ENCODE data around the gene KCTD2.

KCTD2 gene

DNA sequence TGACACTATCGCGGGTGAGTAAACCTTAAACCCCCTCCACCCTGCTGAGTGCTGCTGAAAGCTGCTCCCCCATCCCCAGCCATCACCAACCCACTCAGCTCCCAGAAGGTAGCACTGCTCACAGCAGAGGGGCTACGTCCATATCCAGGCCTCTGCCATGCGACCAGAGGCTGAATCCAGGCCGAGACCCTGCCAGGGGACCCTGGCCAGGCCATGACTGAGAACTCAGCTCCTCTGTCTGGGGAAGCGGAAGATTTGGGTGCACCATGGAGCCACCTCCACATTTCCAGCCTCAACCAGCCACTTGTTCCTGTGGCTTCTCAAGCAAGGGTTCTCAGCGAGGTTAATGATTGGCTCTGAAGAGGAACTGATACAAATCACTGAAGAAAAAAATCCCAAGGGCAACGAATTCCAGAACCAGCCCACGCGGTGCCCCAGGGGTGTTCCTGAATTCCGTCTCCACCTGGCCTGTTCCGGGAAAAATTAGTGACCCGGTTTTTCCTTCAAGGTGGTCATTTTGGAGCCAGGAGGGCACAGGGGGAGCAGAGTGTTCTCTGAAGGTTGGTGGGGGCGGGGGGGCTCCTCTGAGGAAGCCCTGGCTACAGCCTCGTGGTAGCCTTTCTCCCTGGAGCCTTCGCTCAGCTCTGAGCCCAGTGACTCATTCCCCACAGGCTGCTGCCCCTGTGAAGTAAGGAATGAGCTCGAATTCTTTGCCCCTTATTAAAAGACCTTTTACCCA lies 31.4 kb downstream of the KCTD2 start:
- no peak for DNase-seq

DNA sequence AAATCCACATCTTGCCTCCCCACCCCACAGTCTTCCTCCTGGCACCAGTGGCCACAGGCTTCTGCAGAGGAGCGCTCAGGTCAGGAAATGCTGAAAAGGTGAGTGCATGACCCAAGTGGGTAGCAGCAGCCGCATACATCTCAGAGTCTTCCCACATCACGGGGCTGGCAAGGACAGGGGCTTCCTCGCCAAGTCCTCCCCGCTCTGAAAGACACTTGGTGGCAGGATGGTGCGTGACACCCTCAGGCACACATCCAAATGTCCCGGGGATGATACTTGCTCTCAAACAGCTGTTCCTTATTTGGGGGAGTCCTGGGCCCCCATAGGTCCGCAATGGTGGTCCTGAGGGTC lies 32.0 kb downstream of the KCTD2 start:
- no peak for DNase-seq

DNA sequence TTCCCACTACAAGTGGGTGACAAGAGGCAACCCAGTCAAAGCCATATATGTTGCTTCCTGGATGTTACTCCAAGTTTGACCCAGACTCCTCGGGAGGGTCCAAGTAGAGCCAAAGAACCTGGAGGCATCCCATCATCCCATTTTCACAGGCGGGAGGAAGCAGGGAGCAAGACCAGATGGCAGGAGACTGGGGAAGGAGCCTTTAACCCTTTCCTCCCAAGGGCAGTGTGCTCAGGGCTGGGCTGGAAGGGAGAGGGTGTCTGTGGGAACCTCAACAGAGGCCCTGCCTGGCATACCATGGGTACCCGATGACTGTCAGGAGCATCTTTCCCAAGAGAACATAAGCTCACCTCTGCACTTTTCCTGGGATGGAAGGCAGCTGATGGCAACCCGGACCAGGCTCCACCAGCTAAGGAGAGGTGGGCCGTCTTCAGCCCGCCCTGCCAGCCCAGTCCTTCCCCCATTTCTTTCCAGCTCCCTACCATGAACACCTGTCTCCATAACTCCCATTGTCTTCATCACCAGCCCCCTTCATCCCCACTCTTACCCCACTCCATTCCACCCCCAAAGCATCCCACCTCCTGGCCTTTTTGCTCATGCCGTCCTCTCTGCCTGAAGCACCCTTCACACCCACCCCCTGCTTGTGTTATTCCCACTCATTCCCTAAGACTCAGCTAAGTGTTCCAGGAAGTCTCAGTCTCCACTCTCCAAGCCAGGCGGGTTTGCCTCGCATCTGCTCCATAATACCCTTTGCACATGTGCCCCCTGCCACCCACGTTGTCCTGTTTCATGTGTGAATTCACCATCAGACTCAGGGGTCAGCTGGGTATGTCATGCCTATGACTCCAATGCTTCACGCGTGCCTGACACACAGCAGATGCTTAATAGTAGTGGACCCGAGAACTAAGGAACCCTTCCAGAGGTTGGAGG lies 34.9 kb downstream of the KCTD2 start:
- no peak for DNase-seq

DNA sequence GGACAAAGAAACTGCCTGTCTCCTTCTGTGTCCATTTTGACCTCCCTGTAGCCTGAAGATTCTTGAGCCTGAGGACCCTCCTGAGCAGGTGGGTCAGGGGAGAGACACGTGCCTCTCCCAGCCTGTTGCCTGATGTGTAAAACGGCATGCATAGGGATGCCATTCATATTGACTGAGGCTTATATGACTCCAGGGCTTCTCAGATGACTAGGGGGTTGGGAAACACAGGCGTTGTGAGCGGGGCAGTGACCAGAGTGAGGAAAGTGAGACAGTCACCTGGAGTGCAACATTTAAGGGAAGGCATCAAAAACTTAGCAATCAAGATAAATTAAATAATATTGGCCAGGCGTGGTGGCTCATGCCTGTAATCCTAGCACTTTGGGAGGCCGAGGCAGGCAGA lies 35.7 kb downstream of the KCTD2 start:
- no peak for DNase-seq

DNA sequence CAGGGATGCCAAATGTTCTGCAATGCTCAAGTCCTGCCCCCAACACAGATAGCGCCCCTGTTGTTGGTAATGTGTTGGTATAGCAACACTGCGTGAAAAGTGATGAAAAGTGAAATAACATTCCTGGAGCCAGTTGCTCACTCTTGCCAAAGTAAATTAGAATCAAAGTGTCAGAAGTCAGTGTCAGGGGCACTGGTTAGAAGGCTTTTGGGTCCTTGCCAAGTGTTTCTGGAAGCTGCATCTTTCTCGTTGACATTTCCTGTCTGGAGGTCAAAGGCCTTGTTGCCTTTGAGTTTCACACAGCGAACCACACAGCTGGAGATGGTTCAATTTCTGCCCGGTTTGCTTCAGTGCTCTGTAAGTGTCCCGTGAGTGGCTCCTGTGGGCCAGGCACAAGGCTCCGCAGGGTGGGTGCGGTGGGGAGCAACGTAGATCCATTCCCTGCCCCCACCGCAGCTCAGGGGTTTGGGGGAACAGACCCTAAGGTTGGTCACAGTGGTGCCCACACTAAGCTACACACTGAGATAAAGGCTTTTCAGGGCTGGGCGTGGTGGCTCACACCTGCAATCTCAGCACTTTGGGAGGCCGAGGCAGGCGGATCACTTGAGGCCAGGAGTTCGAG lies 37.1 kb downstream of the KCTD2 start:
- DNase-seq = no peak

DNA sequence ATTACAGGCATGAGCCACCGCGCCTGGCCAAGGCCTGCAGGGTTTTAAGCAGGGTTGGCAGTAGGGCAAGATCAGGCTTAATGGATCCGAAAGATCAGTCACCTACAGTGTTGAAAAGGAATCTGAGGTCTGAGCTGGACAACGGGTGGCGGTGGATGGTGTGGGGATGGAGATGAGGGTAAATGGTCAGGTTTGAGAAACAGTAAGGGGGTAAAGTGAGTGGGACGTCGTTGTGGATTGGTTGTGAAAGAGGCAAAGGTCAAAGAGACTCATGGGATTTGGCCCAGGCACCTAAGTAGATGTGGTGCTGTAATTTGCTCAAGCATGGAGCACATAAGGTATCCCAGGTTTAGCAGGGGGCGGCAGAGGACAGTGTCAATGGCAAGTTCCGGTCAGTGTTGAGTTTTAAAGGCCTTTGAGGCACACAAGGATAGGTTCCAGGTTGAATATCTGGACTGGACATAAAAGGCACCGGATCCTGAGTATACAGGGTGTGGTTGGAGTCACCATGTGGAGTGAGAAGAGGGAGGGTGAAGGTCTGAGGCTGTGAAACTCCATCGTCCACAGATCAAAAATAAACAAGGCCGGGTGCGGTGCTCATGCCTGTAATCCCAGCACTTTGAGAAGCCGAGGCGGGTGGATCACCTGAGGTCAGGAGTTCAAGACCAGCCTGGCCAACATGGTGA lies 39.6 kb downstream of the KCTD2 start:
- DNase-seq = no peak

DNA sequence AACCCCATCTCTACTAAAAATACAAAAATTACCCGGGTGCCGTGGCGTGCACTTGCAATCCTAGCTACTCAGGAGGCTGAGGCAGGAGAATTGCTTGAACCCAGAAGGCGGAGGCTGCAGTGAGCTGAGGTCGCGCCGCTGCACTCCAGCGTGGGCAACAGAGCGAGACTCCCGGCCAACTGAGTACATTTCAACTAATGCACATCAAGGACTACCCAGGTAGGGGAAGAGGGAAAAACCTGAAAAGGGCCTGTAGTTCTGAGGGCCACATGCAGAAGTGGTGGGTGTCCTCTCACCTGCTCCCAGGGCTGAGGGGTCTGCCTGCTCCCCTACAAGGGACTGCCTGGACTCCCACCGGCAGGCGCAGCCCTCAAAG lies 40.1 kb downstream of the KCTD2 start:
- DNase-seq = no peak

DNA sequence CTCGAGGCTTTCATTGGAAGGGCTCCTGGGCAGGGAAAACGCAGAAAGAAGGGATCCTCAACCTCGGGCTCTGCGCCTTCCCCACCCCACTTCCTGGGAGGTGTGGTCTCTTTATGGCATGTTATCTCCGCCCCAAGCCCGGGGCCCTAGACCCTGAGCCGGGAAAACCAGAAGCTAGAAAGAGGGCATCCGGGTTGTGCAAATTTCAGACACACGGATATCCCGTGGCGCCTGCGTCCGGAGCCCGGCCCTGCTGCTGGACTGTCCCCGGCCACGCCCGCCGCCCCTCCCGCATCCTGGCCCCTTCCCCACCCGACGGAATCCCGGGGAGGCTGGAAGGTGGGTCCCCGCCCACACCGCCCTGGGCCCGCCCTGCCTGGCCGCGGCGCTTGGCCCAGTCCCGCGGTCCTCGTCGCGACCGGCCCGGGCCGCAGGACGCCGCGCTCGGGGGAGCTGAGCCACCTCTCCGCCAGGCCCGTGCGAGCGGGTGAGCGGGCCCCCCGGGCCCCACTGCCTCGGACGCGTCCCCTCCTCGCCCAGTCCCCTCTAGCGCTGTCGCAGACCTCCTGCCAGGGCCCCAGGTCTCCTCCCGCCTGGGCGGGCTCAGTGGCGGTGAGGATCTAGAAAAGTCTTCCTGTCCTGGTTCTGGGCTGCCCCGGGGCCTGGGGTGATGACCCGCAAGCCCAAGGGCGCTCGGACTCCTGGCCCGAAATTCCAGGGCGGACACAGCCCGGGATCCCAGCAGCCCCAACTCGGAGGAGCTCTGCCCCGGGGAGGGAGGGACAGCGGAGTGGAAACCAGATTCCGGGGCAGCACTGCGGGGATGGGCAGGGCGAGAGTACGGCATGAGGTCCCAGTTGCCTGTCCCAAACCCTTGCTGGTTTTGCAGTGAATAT lies 40.8 kb downstream of the KCTD2 start, which contains the start of gene SLC16A5:
Gene SLC16A5, plus strand, starts transcription at position 397 of the 896 bp plus-strand sequence. CDS start 5,683 bp downstream, outside the sequence.
- peak; percentile 85 for DNase-seq

DNA sequence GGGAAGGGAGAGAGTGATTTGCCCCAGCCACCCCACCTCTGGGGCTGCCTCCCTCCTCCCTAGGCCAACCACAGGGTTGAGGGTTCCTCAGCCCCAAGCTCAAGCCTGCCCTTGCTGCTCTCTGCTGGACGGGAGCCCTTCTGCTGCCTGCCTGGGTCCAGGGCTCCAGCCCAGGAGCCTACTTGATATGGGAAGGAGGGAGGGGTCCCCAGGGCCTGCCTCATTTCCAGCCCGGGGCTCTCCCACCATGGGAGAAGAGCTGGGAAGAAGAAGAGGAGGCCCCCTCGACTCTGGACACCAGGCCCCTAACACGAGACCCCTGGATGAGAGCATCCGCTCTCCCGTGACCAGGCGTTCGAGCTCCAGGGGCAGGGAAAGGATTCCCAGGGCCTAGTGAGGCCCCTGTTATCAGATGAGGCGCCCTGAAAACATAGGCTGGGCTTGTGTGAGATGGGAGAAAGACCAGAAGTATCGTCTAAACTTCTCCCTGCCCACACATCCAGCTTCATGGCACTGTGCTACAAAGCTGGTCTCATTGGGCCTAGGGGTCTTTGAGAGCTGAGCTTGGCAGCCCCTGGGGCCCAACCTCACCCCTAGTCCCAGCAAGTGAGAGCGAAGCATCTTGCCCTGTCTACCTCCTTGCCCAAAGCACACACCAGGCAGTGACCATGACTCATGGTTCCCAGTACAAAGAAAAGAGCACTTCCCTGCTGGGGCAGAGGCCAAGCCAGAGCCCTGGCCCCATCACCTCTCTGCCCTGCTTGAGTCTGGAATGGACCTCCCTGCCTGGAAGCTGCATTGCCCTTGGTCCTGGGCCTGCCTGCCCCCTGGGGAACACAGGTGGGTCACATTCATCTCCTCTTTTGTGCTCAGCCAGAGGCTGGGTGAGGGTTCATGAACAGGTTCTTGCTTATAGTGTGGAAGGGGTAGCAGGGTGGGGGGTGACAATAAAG lies 41.7 kb downstream of the KCTD2 start:
- no peak for DNase-seq

DNA sequence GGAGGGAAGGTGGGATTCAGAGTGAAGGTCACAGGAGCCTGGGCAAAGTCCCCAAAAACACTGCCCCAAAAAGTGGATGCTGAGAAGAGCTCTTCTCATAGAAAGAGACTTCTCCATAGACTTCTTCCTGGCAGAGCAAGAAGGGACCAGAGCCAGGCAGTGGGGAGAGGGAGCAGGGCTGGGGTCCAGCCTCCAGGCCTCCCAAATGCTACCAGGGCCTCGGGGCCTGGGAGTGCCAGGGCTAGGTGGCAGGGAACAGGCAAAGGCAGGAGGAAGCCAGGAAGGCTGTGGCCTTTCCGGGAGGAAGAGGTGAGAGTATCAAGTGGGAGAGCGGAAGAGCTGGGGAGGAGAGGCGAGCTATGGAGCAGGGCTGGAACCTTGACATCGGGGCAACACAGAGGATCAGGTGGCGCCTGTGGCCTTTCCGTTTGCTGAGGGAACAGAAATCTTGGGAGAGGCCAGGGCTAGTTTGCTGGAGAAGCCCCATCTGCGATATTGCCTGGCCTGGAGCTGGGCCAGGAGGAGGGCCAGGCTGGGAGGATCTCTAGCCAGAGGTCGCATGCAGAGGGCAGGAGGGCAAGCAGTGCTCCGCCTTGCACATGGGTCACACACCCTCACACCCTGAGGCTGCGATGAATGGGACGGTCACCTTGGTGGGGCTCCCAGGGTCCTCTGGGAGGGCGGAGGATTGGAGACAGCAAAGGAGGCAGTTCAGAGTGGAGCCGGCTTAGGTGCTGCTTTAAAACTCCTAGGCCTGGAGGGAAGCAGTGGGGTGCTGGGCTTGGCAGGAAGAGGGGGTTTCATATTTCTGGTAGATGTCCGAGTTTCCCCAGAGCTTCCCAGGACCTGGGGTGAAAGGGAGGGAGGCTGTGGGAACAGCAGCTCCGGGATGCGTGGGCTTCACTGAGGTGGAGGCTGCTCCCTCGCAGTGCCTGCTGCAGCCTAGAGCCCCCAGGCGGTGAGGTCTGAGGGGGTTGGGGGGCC lies 44.1 kb downstream of the KCTD2 start:
- DNase-seq = peak; percentile 52

DNA sequence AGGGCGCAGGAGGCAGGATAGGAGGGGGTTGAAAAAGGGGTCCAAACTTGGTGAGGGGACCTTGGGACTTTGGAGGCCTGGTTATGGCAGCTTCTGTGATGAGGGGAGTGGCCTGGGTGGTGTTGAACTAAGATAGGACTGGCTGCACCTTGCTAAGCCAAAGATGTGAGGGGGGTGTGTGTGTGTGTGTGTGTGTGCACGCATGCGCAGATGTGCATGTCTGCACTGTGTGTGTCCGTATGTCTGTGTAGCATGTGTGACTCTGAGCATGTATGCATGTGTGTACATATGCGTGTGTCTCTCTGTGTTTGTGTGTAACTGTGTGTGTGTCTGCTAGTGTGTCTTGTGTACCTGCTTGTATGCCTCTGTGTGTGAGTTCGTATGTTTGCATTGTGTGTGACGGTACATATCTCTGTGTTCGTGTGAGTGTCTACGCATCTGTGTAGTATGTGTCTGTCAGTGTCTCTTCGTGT lies 44.9 kb downstream of the KCTD2 start:
- DNase-seq = peak; percentile 65

DNA sequence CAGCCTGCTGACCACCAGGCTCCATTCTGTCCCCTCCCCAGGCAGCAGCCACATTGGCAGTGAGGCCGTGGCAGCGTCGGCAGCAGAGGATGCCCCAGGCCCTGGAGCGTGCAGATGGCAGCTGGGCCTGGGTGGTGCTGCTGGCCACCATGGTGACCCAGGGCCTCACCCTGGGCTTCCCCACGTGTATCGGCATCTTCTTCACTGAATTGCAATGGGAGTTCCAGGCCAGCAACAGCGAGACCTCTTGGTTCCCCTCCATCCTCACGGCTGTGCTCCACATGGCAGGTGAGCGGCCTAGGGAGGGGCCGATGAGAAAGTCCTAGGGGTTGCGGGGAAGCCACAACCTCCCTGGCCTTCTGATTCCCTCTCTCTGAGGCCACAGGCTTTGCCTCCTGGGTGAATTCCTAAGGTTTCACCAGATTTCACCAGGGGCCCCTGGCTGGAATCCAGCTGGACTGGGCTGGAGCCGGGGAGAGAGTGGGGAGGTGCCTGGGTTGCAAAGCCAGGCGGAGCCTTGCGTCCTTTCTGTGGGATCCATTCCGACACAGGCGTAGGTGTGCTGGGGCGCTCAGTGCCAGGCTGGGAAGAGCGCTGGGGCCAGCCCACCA lies 46.6 kb downstream of the KCTD2 start:
- no peak for DNase-seq

DNA sequence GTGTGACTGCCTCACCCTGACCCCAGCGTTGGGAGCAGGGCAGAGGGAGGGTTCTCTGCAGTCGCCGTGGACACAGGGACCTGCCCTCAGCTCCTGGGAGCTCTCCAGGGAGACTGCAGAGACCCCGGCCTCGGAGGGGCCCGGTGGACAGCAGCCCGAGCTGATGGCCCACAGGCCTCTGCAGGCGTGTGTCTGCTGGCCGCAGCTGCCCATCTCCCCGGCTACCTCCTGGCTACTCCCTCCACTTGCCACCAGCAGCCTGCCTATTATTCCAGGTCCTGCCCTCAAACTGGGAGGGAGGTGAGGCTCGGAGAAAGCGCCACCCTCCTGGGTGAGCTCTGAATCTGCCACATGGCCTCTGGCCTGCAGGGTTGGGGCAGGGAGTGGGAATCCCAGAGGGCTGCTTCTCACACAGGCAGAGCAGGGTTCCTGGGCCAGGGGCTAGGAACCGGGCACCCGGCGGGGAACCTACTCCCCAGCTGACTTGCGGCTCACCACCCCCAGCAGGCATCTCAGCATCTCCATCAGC lies 47.9 kb downstream of the KCTD2 start:
- no peak for DNase-seq

DNA sequence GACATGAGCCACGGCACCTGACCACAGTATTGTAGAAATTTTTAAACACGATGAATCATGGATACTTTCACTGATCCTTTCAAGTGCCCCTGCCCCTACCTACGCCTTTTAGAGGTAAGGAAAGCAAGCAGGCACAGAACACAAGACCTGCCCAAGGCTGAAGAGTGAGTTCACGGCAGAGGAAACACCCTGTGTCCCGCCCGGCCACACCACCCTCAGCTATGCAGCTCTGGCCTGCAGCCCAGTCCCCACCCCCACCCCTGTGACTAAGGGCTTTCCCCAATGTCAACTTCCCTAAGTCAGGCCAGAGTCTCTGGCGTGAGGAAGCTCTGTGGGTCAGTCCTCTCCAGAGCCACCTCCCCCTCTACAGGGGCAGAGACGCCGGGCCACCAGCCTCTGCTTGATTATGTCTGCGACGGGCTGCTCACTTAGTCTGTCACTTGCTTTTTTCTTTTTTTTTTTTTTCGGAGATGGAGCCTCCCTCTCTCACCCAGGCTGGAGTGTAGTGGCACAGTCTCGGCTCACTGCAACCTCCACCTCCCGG lies 49.1 kb downstream of the KCTD2 start:
- peak; percentile 96 for DNase-seq

DNA sequence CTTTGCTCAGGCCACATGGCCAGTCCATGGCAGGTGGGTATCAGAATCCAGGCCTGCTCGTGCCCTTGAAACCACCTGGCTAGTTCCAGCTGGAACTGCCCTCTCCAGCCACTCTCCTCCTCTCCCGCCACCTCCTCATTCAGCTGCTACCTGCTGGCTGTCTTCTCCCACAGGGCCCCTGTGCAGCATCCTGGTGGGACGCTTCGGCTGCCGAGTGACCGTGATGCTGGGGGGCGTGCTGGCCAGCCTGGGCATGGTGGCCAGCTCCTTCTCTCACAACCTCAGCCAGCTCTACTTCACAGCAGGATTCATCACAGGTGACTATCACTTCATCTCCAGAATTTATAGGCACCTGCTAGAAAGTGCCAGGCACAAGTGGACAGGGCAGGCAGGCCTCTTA lies 50.8 kb downstream of the KCTD2 start:
- DNase-seq = no peak

DNA sequence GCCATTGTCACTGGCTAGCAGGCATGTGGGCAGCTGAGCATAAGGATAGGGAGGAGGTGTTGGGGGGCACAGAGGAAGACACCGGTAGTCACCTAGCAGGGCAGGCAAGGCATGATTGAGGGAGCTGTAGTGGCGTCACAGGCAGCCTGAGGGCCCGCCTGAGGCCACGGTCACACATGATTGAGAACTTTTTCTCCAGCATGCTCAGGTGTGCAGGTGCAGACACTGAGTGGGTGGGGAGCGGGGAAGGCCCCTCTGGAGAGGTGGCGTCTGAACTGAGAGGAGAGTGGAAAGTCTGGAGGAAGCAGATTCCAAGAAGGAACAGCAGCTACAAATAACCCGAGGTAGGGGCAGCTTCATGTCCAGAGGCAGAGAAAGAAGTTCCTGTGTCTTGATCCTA lies 51.8 kb downstream of the KCTD2 start:
- DNase-seq = no peak

DNA sequence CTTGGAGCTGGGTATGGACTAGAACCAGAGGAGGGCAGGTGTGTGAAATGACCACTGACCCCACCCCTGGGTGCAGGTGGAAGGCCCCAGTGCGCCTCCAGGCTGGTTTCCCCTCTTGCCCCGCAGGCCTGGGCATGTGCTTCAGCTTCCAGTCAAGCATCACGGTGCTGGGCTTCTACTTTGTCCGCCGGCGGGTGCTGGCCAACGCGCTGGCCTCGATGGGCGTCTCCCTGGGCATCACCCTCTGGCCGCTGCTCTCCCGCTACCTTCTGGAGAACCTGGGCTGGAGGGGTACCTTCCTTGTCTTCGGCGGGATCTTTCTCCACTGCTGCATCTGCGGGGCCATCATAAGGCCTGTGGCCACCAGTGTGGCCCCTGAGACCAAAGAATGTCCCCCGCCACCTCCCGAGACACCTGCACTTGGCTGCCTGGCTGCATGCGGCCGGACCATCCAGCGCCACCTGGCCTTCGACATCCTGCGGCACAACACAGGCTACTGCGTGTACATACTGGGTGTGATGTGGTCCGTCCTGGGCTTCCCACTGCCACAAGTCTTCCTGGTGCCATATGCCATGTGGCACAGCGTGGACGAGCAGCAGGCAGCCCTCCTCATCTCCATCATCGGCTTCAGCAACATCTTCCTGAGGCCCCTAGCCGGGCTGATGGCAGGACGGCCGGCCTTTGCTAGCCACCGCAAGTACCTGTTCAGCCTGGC lies 53.0 kb downstream of the KCTD2 start:
- DNase-seq = no peak

DNA sequence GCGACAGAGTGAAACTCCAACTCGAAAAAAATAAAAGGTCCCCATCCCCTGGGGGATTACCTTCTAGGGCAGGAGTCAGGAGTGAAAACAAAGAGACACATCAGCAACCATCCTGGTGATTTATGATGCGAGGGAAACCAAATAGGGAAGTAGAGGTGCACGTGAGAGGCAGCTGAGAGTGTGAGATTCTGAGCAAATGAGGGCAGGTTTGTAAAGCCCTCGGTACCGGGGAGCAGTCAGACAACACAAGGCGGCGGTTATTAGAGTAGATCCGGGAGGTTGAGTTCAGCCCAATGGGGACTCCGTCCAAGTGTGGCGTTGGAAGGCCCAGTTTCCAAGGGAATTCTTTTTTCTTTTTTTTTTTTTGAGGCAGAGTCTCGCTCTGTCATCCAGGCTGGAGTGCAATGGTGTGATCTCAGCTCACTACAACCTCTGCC lies 55.4 kb downstream of the KCTD2 start:
- DNase-seq = peak; percentile 50

Data from hematopoietic multipotent progenitor cell treated with erythropoietin and hydrocortisone succinate and interleukin-3 and kit ligand, for 6 days (in vitro differentiated cells).